SH-SY5Y (cell line): ENCODE results near the gene DCBLD2.

Source experiments
- GATA2 ChIP-seq: IDR thresholded peaks from 2 replicates; pipeline ENCODE4 v1.6.1; 2011; ENCODE audit warnings: mild to moderate bottlenecking, low read depth, low read length
- GATA3 ChIP-seq: IDR thresholded peaks from 2 replicates; pipeline ENCODE4 v1.6.1; 2011; ENCODE audit warnings: low read depth, mild to moderate bottlenecking, low read length, moderate library complexity

The DCBLD2 gene

DNA sequence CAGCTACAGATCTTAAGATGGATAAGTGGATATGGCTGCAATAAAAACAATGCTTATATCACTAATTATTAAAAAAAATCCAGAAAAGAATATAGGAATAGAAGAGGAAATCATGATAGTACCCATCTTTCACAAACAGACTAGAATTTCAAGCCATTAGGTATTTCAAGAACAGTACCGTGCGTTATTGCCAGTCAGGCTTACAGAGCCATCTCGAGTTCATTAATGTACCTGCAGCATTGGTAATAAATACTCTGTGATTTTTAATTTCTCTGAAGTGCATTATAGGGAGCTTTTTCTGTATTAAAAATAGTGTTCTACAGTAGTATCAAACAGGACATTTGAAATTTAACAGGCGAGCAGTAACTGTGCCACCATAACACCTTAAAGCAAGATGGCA, 102.7 kb downstream of the DCBLD2 start:
- TF ChIP-seq GATA3 (no peak), GATA2 (no peak)

DNA sequence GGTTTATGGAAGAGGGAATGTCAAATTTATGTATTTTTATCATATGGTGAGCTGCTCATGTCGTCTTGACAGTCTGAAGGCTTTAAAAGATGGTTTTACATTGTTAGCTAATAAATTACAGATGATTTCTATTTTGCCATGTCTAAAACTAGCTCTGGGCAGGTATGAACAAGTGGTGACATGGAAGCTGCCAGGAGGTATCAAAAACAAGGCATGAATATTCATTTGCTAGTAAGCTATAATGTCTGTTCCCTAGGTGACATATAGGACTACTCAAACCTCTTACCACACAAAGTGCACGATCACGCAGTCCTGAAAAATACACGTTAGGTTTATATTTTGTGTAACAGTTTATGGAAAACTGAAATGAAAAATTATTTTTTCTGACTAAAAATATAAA, 103.6 kb downstream of the DCBLD2 start:
- TF ChIP-seq GATA2 (no peak), GATA3 (no peak)

DNA sequence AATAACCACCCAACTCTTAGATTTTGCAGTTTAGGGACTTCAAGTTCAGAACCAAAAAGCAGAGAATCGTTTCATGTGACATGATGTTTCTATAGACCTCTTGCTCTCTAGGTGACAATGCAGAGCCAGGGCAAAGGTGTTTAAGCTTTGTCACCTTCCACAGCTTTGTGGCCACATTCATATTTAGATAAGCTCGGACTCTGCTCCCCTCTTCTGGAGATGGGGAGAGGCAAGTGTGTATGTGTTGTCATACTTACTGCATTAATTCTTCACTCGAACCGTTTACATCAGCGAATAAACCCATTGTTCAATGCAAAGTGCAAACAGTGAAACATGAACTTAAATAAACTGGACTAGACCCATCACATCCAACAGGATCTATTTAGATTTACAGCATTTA, 105.2 kb downstream of the DCBLD2 start:
- no peak for TF ChIP-seq GATA3
- TF ChIP-seq GATA2, result no peak

DNA sequence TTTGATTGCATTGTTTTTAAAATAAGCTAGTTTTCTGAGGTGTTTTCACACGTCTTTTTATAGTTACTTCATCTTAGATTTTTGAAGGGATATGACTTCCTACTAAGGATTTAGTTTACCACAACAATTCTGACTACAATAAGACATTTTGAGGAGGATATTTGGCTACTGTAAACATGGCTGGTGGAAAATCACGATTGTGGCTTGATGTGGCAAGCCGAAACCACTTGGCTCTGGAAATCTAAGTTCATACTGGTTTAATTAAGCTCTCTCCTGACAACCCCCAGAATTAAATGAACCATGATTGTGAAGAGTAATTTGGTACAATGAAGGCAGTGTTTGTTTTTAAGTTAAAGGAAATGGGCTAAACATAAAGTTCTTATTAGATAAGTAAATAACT, 107.5 kb downstream of the DCBLD2 start:
- TF ChIP-seq GATA3, result no peak
- no peak for TF ChIP-seq GATA2

DNA sequence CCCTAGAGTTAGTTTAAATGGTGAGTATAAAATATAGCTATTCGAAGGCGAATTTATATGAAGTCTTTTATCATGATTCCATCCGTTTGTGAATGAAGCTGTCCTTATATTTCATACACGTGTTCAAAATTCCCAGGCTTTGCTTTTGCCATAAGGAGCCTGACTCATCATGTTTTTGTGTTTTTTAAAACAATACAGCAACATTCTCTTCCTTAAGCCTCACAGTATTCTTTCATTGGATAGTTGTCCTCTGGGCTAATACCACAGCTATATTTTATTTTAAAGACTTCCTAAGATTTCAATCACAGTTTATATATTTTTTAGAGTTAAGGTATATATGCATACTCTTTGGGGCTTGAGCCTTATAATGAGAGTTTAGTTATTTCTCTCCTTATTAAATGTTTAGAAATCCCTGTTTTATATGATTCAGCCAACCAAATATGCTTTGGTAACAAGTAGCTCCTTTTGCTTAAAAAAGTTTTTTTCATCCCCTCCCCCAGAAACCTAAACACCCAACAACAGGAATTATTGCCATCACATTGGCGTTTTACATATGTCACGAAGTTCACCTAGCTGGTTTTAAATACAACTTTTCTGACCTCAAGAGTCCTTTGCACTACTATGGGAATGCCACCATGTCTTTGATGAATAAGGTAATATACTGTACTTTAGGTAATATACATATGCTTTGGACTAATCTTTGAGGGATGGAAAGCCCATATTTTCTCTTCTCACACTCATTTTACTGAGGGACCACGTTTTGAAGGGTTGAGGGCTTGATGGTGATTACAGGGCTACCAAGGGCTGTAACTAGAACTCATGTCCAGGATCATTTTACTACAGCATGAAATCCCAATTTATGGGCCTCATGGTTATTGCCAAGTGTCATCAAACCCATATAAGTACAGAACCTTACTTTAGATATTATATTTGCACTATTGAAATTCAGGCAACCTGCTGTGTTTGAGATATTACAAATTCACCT, 109.9 kb downstream of the DCBLD2 start:
- TF ChIP-seq GATA3, result no peak

DNA sequence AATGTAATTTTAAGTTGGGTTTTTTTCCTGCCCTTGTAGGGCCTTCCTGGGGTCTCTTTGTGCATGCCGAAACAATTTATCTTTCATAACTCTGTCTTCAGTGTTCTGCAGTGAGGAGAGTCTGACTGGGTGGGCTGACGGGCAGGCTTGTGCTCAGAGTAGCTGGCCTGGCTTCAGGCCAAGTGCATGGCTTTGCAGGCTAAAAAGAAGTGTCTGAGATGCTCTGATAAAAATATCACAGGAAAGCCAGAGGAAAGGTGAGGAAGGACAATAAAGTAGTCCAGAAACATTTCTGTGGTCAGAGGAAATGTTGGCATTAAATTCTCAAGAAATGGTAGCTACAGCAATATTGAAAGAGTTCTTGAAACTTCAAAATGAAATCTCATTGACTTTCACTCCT, 112.8 kb downstream of the DCBLD2 start:
- peak; percentile 58; the same call in 1 of the 2 replicates for TF ChIP-seq GATA3
- peak; percentile 75 for TF ChIP-seq GATA2

DNA sequence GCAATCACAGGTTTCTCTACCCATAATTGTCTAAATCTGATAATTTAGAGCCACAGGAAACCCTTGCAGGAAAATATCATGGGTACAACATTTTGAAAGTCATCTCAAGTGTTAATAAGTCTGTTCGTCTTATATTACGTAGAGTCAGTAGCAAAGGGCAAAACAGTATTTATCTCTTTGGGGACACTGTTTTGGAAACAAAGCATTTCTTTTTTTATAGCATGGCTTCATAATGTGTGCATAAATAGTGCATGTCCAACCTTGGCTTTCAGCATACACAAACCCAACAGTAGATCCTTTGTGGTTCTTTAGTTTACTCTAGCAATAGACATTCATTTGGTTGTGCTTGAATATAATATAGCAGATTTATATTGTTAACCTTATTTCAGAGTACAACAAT, 114.3 kb downstream of the DCBLD2 start:
- TF ChIP-seq GATA2, result no peak
- TF ChIP-seq GATA3, result no peak

DNA sequence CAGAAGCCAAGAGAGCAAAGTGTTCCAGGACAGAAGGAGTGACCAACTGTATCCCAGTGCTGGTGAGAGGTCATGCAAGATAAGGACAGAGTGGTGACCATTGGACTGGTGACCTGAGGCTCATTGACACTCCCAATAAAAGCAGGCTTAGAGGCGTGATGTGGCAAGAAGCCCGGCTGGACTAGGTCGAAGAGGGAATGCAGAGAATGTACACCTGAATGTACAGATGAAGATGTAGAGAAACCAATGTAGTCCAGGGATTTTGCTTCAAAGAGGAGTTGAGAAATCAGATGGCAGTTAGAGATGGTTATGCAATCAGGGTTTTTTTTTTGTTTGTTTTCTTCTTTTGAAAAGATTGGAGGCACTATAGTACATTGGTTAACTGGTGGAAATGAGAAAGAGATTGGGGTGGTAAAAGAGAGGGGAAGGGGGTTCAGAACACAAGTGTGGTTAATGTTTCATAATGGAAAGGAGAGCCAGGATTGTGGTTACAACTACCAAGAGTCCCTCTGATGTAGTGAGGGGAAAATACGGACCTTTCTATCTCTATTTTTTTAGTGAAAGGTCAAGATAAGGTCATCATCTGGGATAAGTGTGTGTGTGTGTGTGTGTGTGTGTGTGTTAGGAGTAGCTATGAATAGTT, 115.0 kb downstream of the DCBLD2 start:
- TF ChIP-seq GATA2 (no peak), GATA3 (no peak)

DNA sequence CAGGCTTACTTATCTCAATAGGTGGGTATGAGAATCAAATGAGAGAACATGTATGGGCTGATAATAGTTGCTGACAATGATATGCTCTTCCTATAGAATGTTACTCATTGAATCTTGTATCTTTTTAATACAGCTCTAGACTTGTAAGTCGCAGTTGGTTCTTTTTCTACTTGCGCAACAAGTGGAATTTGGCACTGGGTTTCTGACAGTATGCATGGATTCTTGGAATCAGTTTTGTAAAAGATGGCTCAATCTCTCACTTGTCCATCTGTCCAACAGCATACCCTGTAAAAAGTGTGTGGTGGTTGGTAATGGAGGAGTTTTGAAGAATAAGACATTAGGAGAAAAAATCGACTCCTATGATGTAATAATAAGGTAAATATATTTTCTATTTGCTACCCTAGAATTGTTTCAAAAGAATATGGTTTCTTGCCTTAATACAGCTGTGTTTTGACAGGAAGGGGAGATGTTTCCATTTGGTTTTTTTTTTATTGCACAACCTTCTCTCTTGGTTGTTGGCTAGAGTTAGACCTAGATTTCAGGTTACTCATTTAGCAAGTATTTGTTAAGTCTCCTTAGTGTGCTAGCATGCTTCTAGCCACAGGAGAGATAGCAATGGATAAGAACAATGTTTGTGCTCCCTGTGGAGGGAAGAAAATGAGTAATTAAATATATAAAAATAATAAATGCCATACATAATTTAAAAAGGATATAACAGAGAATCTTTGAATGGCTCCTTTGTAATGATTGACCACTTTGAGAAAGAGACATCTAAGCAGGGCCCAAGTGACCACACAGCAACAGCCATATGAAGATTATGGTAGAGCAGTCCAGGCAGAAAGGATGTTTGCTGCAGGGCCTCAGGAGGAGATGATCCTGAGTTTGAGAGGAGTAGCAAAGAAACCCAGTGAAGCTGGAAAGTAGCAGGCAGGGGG, 116.6 kb downstream of the DCBLD2 start:
- TF ChIP-seq GATA2 (no peak), GATA3 (no peak)

DNA sequence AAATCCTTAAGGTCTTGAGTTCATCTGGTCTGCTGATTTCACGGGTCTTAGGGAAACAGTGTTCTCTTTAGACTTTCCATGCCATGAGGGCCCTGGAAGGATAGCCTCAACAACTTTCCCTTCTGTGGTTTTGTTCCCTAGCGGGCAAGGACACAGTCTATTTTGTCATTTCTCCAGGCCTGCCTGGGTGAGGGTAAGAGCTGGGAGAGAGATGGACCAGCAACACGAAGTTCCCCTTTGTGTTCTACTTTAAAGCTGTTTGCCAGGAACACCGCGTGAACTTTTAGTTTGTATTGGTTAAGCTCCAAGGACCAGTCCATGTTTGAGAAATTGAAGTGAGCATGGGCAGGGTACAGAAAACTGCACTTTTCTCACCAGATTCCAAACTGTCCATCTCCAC, 117.5 kb downstream of the DCBLD2 start:
- no peak for TF ChIP-seq GATA2
- no peak for TF ChIP-seq GATA3

DNA sequence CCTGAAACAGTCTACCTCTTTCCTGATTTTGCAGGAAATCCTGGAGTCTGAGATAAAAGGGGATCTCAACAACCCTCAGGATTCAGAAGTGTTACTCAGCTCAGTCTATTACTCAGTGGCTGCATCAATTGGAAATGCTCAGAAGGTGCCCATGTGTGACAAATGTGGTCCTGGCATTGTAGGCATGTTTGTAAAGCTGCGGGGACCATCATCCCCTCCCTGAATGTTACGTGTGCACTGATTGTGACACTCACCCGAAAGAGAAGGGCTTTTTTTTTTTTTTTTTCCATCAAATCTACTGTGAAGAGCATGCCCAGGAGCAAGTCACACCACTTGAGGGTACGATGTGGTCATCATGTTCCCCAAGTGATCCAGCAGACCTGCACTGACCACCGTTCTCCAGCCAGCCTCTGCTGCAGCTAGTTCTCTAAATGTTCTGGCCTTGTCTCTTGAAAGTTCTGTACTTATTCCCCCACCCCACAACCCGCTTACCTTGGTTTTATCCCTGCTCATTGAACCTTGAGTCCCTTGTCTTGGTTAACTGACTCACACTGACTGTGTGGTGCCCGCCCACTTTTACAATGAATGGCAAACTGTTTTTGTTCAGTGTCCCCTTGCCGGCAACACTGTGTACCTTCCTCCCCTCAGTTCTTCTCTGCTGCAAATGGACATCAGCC, 118.5 kb downstream of the DCBLD2 start:
- TF ChIP-seq GATA2 (no peak), GATA3 (no peak)

DNA sequence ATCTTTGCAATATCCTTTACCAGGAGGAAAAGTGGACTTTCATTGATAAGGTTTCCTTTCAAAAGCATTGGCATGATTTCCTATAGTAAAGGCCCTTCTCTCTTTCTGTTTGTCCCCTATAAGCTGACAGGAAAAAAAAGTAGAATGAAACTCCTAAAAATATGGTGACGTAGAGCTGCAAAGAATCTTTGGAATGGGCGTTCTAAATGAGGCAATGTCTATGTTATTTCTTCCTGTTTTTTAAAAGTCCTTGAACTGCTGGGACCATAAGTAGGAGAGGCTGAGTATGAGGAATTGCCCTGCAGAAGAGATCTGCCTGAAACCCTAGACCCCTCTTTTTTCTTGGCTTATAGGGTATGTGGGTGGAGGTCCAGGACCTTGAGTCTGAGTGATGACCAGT, 121.2 kb downstream of the DCBLD2 start:
- TF ChIP-seq GATA3 (no peak), GATA2 (no peak)

DNA sequence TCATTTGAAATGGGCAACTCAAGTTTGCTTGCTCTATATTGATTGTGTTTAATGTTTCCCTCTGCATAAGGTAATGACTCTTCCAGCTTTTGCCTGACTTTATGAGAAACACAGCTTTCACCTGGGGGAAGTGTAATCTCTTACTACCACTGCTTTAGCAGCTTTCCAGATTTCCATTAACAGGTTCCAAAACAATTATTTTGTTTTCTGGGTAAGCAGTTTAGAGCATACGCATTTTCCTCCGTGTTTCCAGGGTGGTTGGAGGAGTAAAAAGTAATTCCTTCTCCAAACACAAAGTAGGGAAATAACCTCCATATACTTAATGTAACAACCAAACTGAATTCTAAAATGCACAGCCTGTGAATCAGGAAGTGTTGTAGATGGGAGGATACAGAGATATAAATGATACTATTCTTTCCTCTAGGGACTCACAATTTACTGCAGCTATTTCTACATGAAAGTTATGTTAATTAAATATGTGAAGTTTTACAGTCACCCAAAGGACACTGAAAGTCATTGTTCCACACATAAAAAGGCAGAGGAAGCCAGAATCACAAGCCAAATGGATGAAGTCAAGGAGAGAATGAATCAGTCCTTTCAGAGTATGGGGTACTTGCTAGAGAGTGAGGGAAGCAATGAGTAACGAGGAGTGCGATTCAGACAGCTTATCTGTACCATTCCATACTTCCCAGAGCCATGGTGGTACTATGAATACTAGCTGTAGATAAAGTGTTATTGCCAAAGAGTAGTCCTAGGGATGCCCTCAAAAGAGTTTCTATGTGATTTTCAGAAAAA, 121.8 kb downstream of the DCBLD2 start:
- TF ChIP-seq GATA3 (no peak), GATA2 (no peak)
